Fibroblast of lung (primary cell): ENCODE data around the gene SMAD3. TPM values are rescaled to one million over a fixed set of nuclear protein-coding genes. Genes with fewer than 3 reads are reported as not detected.

ENCODE experiments used
- DNase-seq, 2 donors: peaks; one replicate each; pipeline versions ENCODE4 v3.0.0 to v3.0.0-alpha.2; 2010; ENCODE audit warnings: low read depth in 2 of 2
- H2AFZ ChIP-seq: 2 replicates; pipeline ENCODE4 v1.5.1; 2012; ENCODE audit warnings: low read length, control low read depth, inconsistent platforms
- H3K27ac ChIP-seq: 2 replicates; pipeline ENCODE4 v1.5.1; 2011; ENCODE audit warnings: low read length, control low read depth; ENCODE audit not compliant: insufficient read depth
- H3K27me3 ChIP-seq: 2 replicates; pipeline ENCODE4 v1.5.1; 2011; ENCODE audit warnings: mild to moderate bottlenecking, low read length; ENCODE audit not compliant: control insufficient read depth, insufficient read depth
- H3K36me3 ChIP-seq: 2 replicates; pipeline ENCODE4 v1.5.1; 2011; ENCODE audit warnings: low read length; ENCODE audit not compliant: control insufficient read depth, insufficient read depth
- H3K4me1 ChIP-seq: 2 replicates; pipeline ENCODE4 v1.5.1; 2011; ENCODE audit warnings: low read length; ENCODE audit not compliant: control insufficient read depth, insufficient read depth; ENCODE audit errors: extremely low read depth
- H3K4me2 ChIP-seq: 2 replicates; pipeline ENCODE4 v1.5.1; 2011; ENCODE audit warnings: low read length, control low read depth; ENCODE audit not compliant: insufficient read depth; ENCODE audit errors: extremely low read depth
- H3K4me3 ChIP-seq, 4 experiments: fragments of 200-600 bp in 1 of 4; sonication (generic) in 1 of 4; replicated peaks in 1 of 4; 2 replicates each; pipeline ENCODE4 v1.5.1; 2011 to 2016; ENCODE audit warnings: low read length in 4 of 4, low read depth in 3 of 4, mild to moderate bottlenecking in 3 of 4, control low read depth in 2 of 4, inconsistent platforms in 1 of 4, mixed read lengths in 1 of 4; ENCODE audit not compliant: insufficient read depth in 1 of 4; ENCODE audit errors: control extremely low read depth in 1 of 4
- H3K79me2 ChIP-seq: 2 replicates; pipeline ENCODE4 v1.5.1; 2012; ENCODE audit warnings: mild to moderate bottlenecking, low read length, inconsistent platforms; ENCODE audit not compliant: control insufficient read depth, insufficient read depth
- H3K9ac ChIP-seq: 2 replicates; pipeline ENCODE4 v1.5.1; 2011; ENCODE audit warnings: mild to moderate bottlenecking, low read length, control low read depth; ENCODE audit not compliant: insufficient read depth
- H3K9me3 ChIP-seq: 2 replicates; pipeline ENCODE4 v1.5.1; 2012; ENCODE audit warnings: low read depth, low read length; ENCODE audit not compliant: control insufficient read depth, insufficient read depth
- H4K20me1 ChIP-seq: 2 replicates; pipeline ENCODE4 v1.5.1; 2011; ENCODE audit warnings: low read length; ENCODE audit not compliant: control insufficient read depth, insufficient read depth; ENCODE audit errors: extremely low read depth
- CTCF ChIP-seq, 2 donors: IDR thresholded peaks in 1 of 2; conservative IDR thresholded peaks in 1 of 2; 1 replicate in 1 of 2; 2 replicates in 1 of 2; pipeline ENCODE4 v1.5.1; 2011 to 2012; ENCODE audit warnings: low read length in 2 of 2, control low read depth in 1 of 2, inconsistent platforms in 1 of 2, low read depth in 1 of 2, mild to moderate bottlenecking in 1 of 2
- EZH2 ChIP-seq: IDR thresholded peaks from 2 replicates; pipeline ENCODE4 v1.5.1; 2012; ENCODE audit warnings: low read length, control low read depth, mild to moderate bottlenecking; ENCODE audit errors: missing control alignments
- polyA plus RNA-seq, 2 donors: library from polyadenylated mRNA; depleted of rRNA in 1 of 2; stranded (reverse) in 1 of 2; unstranded in 1 of 2; fragments of >200 nt; gene quantifications; 2 replicates each; pipeline ENCODE4 v1.2.1, GENCODE V29; 2011 to 2012; ENCODE audit warnings: missing spikeins in 1 of 2
- total RNA-seq: library from RNA; depleted of rRNA; stranded (reverse); fragments of >200 nt; gene quantifications from 2 replicates; pipeline ENCODE4 v1.2.1, GENCODE V29; 2014

Gene SMAD3
- total and polyA plus RNA-seq, 2 donors (not counting 1 experiment from before 2014, with no cell fraction given), result 69.9 to 173 TPM

DNA sequence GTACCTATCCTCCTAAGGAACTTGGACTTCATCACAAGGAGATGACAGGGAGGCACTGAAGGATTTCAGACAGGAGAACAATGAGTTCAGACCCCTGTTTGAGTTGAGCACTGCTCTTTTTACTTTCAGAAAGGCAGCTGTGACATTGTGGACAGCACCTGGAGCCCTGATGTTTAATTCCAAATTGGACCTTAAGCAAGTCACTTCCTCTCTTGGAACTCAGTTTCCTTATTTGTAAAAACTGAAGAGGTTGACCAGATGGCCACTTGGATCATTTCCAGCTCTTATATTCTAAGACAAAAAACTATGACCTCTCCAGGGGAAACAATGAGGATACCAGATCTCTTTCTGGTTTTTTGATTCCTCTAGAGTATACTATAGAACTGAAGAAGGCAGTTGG lies 34.1 kb upstream of the SMAD3 start:
- H2AFZ ChIP-seq, result no peak overlapping the region
- no peak for DNase-seq
- no peak overlapping the region for H3K9ac ChIP-seq
- H3K36me3 ChIP-seq, result no peaks in the 10 kb centered on the region
- no peaks in the 10 kb centered on the region for H4K20me1 ChIP-seq
- H3K9me3 ChIP-seq, result no peaks in the 10 kb centered on the region
- no peak for TF ChIP-seq EZH2
- no peak overlapping the region for H3K4me3 ChIP-seq
- H3K4me1 ChIP-seq, result peaks cover 6% of the 10 kb centered on the region
- H3K27me3 ChIP-seq, result no peaks in the 10 kb centered on the region
- H3K79me2 ChIP-seq, result no peaks in the 10 kb centered on the region
- no peak overlapping the region for H3K27ac ChIP-seq
- no peak overlapping the region for H3K4me2 ChIP-seq

GRCh38 chr15:67032608-67033007 lies 32.8 kb upstream of the SMAD3 start:
- no peaks in the 10 kb centered on the region for H3K79me2 ChIP-seq
- TF ChIP-seq EZH2 (no peak), CTCF (conservative IDR thresholded peaks at IDR 0.05 in 1 of 2, IDR thresholded peaks at IDR 0.05 in 1 of 2; ENCODE audit: low read depth in 1 of 2, low read length in 2 of 2) (no peak)
- no peaks in the 10 kb centered on the region for H4K20me1 ChIP-seq
- no peaks in the 10 kb centered on the region for H3K36me3 ChIP-seq
- no peaks in the 10 kb centered on the region for H3K9me3 ChIP-seq
- H3K27ac ChIP-seq, result no peak overlapping the region
- no peak overlapping the region for H2AFZ ChIP-seq
- H3K9ac ChIP-seq, result no peak overlapping the region
- H3K27me3 ChIP-seq, result no peaks in the 10 kb centered on the region
- no peak for DNase-seq
- H3K4me2 ChIP-seq, result no peak overlapping the region
- no peak overlapping the region for H3K4me3 ChIP-seq
- H3K4me1 ChIP-seq, result peaks cover 3% of the 10 kb centered on the region

- H2AFZ ChIP-seq, result no peak overlapping the region
- H3K9me3 ChIP-seq, result no peaks in the 10 kb centered on the region
- H3K79me2 ChIP-seq, result no peaks in the 10 kb centered on the region
- H3K27ac ChIP-seq, result no peak overlapping the region
- no peaks in the 10 kb centered on the region for H3K4me1 ChIP-seq
- H3K4me2 ChIP-seq, result no peak overlapping the region
- no peak overlapping the region for H3K9ac ChIP-seq
- H3K27me3 ChIP-seq, result no peaks in the 10 kb centered on the region
- no peaks in the 10 kb centered on the region for H4K20me1 ChIP-seq
- no peaks in the 10 kb centered on the region for H3K36me3 ChIP-seq
- no peak for DNase-seq
- no peak for TF ChIP-seq CTCF (conservative IDR thresholded peaks at IDR 0.05 in 1 of 2, IDR thresholded peaks at IDR 0.05 in 1 of 2; ENCODE audit: low read depth in 1 of 2, low read length in 2 of 2)
- TF ChIP-seq EZH2, result no peak
- H3K4me3 ChIP-seq, result no peak overlapping the region
Observed at GRCh38 chr15:67033012-67033411, 32.4 kb upstream of the SMAD3 start.
